Liver (tissue), 9 donors: ENCODE results near the gene EBF4. TPM values are rescaled to one million over a fixed set of nuclear protein-coding genes. Genes with fewer than 3 reads are reported as not detected.
A peak's percentile ranks its signal among the peaks of the same experiment; 100 is the strongest.

ENCODE experiments used
- DNase-seq: peaks from one replicate; pipeline ENCODE4 v3.0.0-alpha.2; 2017; ENCODE audit warnings: low spot score
- H3K27ac ChIP-seq, 2 donors: one replicate each; pipeline ENCODE4 v1.7.0; 2013; ENCODE audit warnings: inconsistent platforms in 2 of 2, low read length in 2 of 2, control low read depth in 1 of 2, low read depth in 1 of 2, mild to moderate bottlenecking in 1 of 2
- H3K27me3 ChIP-seq, 4 donors: one replicate each; pipeline versions ENCODE4 v1.6.1 to v1.7.0; 2013; ENCODE audit warnings: low read length in 3 of 4, inconsistent platforms in 1 of 4, mild to moderate bottlenecking in 1 of 4, moderate library complexity in 1 of 4; ENCODE audit not compliant: control insufficient read depth in 4 of 4, insufficient read depth in 4 of 4
- H3K36me3 ChIP-seq, 4 donors: one replicate each; pipeline versions ENCODE4 v1.6.1 to v1.7.0; 2013; ENCODE audit warnings: low read length in 3 of 4, mild to moderate bottlenecking in 3 of 4, low read depth in 1 of 4, moderate library complexity in 1 of 4; ENCODE audit not compliant: control insufficient read depth in 4 of 4, insufficient read depth in 3 of 4
- H3K4me1 ChIP-seq, 4 donors: one replicate each; pipeline versions ENCODE4 v1.6.1 to v1.7.0; 2013; ENCODE audit warnings: low read length in 3 of 4, mild to moderate bottlenecking in 3 of 4, moderate library complexity in 1 of 4; ENCODE audit not compliant: control insufficient read depth in 4 of 4, insufficient read depth in 4 of 4
- H3K4me3 ChIP-seq, 3 donors: one replicate each; pipeline versions ENCODE4 v1.6.1 to v1.7.0; 2013; ENCODE audit warnings: low read length in 3 of 3, control low read depth in 1 of 3, low read depth in 1 of 3, mild to moderate bottlenecking in 1 of 3
- H3K9ac ChIP-seq, 2 donors: one replicate each; pipeline ENCODE4 v1.7.0; 2013; ENCODE audit warnings: low read length in 2 of 2, mild to moderate bottlenecking in 2 of 2, moderate library complexity in 2 of 2, control low read depth in 1 of 2, low read depth in 1 of 2
- H3K9me3 ChIP-seq, 4 donors: one replicate each; pipeline versions ENCODE4 v1.6.1 to v1.7.0; 2013; ENCODE audit warnings: low read length in 3 of 4; ENCODE audit not compliant: control insufficient read depth in 4 of 4
- EGR1 ChIP-seq, 2 donors: IDR thresholded peaks; 2 replicates each; pipeline ENCODE4 v1.6.1; 2016 to 2018; ENCODE audit warnings: antibody characterized with exemption in 2 of 2, low read depth in 2 of 2
- FOXA1 ChIP-seq: IDR thresholded peaks from 2 replicates; pipeline ENCODE4 v1.6.1; 2016; ENCODE audit warnings: antibody characterized with exemption
- FOXA2 ChIP-seq: IDR thresholded peaks from 2 replicates; pipeline ENCODE4 v1.6.1; 2016; ENCODE audit warnings: antibody characterized with exemption
- GABPA ChIP-seq, 2 donors: IDR thresholded peaks in 1 of 2; conservative IDR thresholded peaks in 1 of 2; 2 replicates each; pipeline ENCODE4 v1.6.1; 2016; ENCODE audit warnings: antibody characterized with exemption in 2 of 2, mild to moderate bottlenecking in 1 of 2, moderate library complexity in 1 of 2
- HNF4A ChIP-seq, 2 donors: conservative IDR thresholded peaks; 2 replicates each; pipeline ENCODE4 v1.6.1; 2016; ENCODE audit warnings: antibody characterized with exemption in 2 of 2, mild to moderate bottlenecking in 2 of 2
- HNF4G ChIP-seq: IDR thresholded peaks from 2 replicates; pipeline ENCODE4 v1.6.1; 2016; ENCODE audit warnings: antibody characterized with exemption
- JUND ChIP-seq, 2 donors: IDR thresholded peaks; 2 replicates each; pipeline ENCODE4 v1.6.1; 2016; ENCODE audit warnings: antibody characterized with exemption in 2 of 2
- NR2F2 ChIP-seq: IDR thresholded peaks from 2 replicates; pipeline ENCODE4 v1.6.1; 2016; ENCODE audit warnings: antibody characterized with exemption
- RAD21 ChIP-seq, 2 donors: IDR thresholded peaks; 2 replicates each; pipeline ENCODE4 v1.6.1; 2016; ENCODE audit warnings: antibody characterized with exemption in 2 of 2, mild to moderate bottlenecking in 2 of 2
- RXRA ChIP-seq, 2 donors: IDR thresholded peaks; 2 replicates each; pipeline ENCODE4 v1.6.1; 2017 to 2018; ENCODE audit warnings: antibody characterized with exemption in 2 of 2, mild to moderate bottlenecking in 1 of 2
- SP1 ChIP-seq: IDR thresholded peaks from 2 replicates; pipeline ENCODE4 v1.6.1; 2018; ENCODE audit warnings: antibody characterized with exemption, mild to moderate bottlenecking
- TAF1 ChIP-seq: conservative IDR thresholded peaks from 2 replicates; pipeline ENCODE4 v1.6.1; 2016; ENCODE audit warnings: antibody characterized with exemption, mild to moderate bottlenecking
- YY1 ChIP-seq: IDR thresholded peaks from 2 replicates; pipeline ENCODE4 v1.6.1; 2016; ENCODE audit warnings: antibody characterized with exemption, mild to moderate bottlenecking
- WGBS: extraction: QIAGEN DNeasy Blood & Tissue Kit; methylation state at CpG from one replicate; pipeline ENCODE4 v1.1.7; 2013; 5-methylcytosine and 5-hydroxymethylcytosine counted together
- polyA plus RNA-seq, 2 donors: library from polyadenylated mRNA; stranded (reverse) in 1 of 2; unstranded in 1 of 2; fragments of 200-250 nt in 1 of 2; fragments of >200 nt in 1 of 2; fragmentation: Nextera tagmentation in 1 of 2; extraction: Ambion mirVana in 1 of 2; gene quantifications; one replicate each; pipeline versions ENCODE4 v1.2.1 to v1.2.3, GENCODE V29; 2013 to 2015
- total RNA-seq, 2 donors: library from RNA; depleted of rRNA; stranded (reverse); fragments of >200 nt; gene quantifications; one replicate each; pipeline ENCODE4 v1.2.3, GENCODE V29; 2014
- TF ChIP-seq, protein P1 (sequence below): fragments of 150-350 bp; IDR thresholded peaks from 2 replicates; pipeline ENCODE4 v1.5.1; 2017; ENCODE audit warnings: improper control_type of control experiment, low read depth, low read length; ENCODE audit not compliant: missing input control
- TF ChIP-seq, protein P2 (sequence below): IDR thresholded peaks from 2 replicates; pipeline ENCODE4 v1.6.1; 2016; ENCODE audit warnings: antibody characterized with exemption
- TF ChIP-seq, protein P3 (sequence below): IDR thresholded peaks from 2 replicates; pipeline ENCODE4 v1.6.1; 2016; ENCODE audit warnings: antibody characterized with exemption
- TF ChIP-seq, protein P4 (sequence below): IDR thresholded peaks from 2 replicates; pipeline ENCODE4 v1.6.1; 2016; ENCODE audit warnings: antibody characterized with exemption
- TF ChIP-seq, protein P5 (sequence below): IDR thresholded peaks from 2 replicates; pipeline ENCODE4 v1.6.1; 2016; ENCODE audit warnings: antibody characterized with exemption, mild to moderate bottlenecking
- donor health status: healthy.
- donor health status: healthy.
- donor health status: healthy.
- donor health status: healthy.
- donor health status: healthy.

Gene EBF4
- total and polyA plus RNA-seq, 4 donors: 2.3 to 4.0 (median 2.9) TPM

DNA sequence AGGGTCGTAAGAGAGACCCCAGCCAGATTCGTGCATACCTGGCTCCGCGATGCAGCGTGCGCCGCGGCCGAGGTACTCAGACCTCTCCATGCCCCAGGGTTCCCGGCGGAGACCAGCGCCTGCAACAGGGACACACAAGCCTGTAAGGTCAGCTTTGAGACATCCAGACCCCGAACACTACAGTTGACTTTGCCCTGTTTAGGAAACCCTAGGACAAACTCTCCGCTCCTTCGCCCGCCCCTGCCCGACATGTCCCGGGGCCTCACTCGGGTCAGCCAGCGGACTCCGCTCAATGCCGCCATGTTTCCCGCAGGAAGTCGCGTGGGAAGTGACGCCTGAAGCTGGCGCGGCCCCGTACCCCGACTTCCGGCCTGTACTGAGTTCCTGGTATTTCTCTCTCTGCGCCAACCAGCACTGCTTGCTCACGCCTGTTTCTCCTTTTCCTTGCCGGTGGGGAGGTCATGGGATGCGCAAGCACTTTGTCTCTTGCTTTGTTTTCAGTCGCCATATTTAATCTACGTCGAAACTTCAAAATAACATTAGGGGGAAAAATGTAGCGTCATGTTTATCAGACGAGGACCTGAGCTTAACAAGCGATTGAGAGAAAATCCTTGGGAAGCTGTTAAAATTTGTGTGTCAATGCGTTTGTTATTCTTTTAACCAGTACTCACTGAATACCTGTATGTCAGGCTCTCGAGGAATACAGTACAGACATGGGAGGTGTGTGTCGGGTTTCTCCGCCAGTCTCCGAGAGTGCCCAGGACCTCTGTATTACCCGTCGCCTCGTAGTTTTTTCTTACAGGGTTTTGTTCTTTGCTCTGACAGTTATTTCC, 28.5 kb upstream of the EBF4 start, which contains the start of gene IDH3B:
Gene IDH3B (minus strand): TSS at position 330 of the 833 bp plus-strand sequence. CDS start 28 bp downstream, at position 302.
- Histone ChIP-seq H3K36me3 (peaks cover 5 to 30% (median 20%) of the 10 kb centered on the region in 4 donors), H3K9me3 (no peaks in the 10 kb centered on the region), H3K27ac (peak within 1 kb of the TSS; percentile 86 to 98), H3K4me1 (peaks cover 1 to 14% (median 13%) of the 10 kb centered on the region in 4 donors), H3K9ac (peak within 1 kb of the TSS; percentile 98 to 99), H3K4me3 (peak within 1 kb of the TSS; percentile 79 to 100 (median 98)), H3K27me3 (no peaks in the 10 kb centered on the region)
- TF ChIP-seq EGR1 (IDR thresholded peaks at IDR 0.05; ENCODE audit: low read depth in 2 of 2) (peak; percentile 80 to 99), FOXA2 (no peak), HNF4G (no peak), RAD21 (IDR thresholded peaks at IDR 0.05) (no peak), TAF1 (peak; percentile 82), SP1 (peak; percentile 68), FOXA1 (peak; percentile 42), YY1 (peak; percentile 99), NR2F2 (peak; percentile 69), HNF4A (conservative IDR thresholded peaks at IDR 0.05) (peak in 1 of 2 donors; percentile 13), GABPA (IDR thresholded peaks at IDR 0.05 in 1 of 2, conservative IDR thresholded peaks at IDR 0.05 in 1 of 2) (peak; percentile 99 to 100), JUND (IDR thresholded peaks at IDR 0.05) (no peak), RXRA (IDR thresholded peaks at IDR 0.05) (peak; percentile 49 to 68)
- TF ChIP-seq, protein P1, sequence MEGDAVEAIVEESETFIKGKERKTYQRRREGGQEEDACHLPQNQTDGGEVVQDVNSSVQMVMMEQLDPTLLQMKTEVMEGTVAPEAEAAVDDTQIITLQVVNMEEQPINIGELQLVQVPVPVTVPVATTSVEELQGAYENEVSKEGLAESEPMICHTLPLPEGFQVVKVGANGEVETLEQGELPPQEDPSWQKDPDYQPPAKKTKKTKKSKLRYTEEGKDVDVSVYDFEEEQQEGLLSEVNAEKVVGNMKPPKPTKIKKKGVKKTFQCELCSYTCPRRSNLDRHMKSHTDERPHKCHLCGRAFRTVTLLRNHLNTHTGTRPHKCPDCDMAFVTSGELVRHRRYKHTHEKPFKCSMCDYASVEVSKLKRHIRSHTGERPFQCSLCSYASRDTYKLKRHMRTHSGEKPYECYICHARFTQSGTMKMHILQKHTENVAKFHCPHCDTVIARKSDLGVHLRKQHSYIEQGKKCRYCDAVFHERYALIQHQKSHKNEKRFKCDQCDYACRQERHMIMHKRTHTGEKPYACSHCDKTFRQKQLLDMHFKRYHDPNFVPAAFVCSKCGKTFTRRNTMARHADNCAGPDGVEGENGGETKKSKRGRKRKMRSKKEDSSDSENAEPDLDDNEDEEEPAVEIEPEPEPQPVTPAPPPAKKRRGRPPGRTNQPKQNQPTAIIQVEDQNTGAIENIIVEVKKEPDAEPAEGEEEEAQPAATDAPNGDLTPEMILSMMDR: no peak
- TF ChIP-seq, protein P2, sequence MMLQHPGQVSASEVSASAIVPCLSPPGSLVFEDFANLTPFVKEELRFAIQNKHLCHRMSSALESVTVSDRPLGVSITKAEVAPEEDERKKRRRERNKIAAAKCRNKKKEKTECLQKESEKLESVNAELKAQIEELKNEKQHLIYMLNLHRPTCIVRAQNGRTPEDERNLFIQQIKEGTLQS: peak; percentile 49
- TF ChIP-seq, protein P3, sequence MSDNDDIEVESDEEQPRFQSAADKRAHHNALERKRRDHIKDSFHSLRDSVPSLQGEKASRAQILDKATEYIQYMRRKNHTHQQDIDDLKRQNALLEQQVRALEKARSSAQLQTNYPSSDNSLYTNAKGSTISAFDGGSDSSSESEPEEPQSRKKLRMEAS: no peak
- TF ChIP-seq, protein P4, sequence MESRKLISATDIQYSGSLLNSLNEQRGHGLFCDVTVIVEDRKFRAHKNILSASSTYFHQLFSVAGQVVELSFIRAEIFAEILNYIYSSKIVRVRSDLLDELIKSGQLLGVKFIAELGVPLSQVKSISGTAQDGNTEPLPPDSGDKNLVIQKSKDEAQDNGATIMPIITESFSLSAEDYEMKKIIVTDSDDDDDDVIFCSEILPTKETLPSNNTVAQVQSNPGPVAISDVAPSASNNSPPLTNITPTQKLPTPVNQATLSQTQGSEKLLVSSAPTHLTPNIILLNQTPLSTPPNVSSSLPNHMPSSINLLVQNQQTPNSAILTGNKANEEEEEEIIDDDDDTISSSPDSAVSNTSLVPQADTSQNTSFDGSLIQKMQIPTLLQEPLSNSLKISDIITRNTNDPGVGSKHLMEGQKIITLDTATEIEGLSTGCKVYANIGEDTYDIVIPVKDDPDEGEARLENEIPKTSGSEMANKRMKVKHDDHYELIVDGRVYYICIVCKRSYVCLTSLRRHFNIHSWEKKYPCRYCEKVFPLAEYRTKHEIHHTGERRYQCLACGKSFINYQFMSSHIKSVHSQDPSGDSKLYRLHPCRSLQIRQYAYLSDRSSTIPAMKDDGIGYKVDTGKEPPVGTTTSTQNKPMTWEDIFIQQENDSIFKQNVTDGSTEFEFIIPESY: no peak
- TF ChIP-seq, protein P5, sequence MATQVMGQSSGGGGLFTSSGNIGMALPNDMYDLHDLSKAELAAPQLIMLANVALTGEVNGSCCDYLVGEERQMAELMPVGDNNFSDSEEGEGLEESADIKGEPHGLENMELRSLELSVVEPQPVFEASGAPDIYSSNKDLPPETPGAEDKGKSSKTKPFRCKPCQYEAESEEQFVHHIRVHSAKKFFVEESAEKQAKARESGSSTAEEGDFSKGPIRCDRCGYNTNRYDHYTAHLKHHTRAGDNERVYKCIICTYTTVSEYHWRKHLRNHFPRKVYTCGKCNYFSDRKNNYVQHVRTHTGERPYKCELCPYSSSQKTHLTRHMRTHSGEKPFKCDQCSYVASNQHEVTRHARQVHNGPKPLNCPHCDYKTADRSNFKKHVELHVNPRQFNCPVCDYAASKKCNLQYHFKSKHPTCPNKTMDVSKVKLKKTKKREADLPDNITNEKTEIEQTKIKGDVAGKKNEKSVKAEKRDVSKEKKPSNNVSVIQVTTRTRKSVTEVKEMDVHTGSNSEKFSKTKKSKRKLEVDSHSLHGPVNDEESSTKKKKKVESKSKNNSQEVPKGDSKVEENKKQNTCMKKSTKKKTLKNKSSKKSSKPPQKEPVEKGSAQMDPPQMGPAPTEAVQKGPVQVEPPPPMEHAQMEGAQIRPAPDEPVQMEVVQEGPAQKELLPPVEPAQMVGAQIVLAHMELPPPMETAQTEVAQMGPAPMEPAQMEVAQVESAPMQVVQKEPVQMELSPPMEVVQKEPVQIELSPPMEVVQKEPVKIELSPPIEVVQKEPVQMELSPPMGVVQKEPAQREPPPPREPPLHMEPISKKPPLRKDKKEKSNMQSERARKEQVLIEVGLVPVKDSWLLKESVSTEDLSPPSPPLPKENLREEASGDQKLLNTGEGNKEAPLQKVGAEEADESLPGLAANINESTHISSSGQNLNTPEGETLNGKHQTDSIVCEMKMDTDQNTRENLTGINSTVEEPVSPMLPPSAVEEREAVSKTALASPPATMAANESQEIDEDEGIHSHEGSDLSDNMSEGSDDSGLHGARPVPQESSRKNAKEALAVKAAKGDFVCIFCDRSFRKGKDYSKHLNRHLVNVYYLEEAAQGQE: peak; percentile 77
- WGBS: 10% methylated on average over 49 of the region's 49 CpGs
- DNase-seq: peak; percentile 91
